ENCODE results near the gene SLC2A2. TPM values are rescaled to one million over a fixed set of nuclear protein-coding genes. Genes with fewer than 3 reads are reported as not detected.

Gene SLC2A2
- total and polyA plus RNA-seq, 2 donors from 2014 or later: 12.6 to 31.0 TPM

DNA sequence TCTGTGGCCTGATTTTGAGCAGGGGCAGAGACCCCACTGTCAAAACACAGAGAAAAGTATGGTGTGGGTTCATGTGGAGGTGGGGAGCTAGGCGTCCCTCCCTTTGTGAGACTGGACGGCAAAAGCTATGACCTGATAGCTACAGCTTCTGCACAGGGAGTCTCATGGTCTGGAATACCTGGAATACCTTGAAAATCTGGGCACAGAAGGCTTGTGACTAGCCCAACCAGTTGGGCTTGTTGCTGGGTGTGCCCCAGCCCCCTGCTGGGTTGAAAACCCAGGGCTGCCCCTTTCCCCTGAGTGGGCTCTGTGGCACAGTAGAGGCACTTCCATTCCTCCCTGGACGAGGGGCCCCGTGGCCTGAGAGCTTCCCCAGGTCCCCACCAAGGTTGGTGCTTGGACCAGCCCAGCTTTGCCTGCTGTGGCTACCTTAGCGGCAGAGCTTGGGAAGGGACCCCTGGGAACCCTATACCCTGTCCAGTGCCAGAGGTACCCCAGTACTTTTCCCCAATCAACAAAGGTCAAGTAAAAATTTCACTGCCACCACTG lies 37.3 kb downstream of the SLC2A2 start:
- intact Hi-C loops (cut with DNase I): no loop called here
- Histone ChIP-seq H3K36me3 (ENCODE audit: control insufficient read depth in 2 of 3, insufficient read depth in 3 of 3, low read length in 3 of 3) (no peaks in the 10 kb centered on the region), H3K4me1 (ENCODE audit: control insufficient read depth in 2 of 3, insufficient read depth in 2 of 3, low read depth in 1 of 3, low read length in 3 of 3) (no peaks in the 10 kb centered on the region), H3K9me3 (ENCODE audit: control insufficient read depth in 2 of 3, insufficient read depth in 1 of 3, low read length in 3 of 3) (no peaks in the 10 kb centered on the region), H3K27me3 (ENCODE audit: control insufficient read depth, insufficient read depth, low read length) (no peaks in the 10 kb centered on the region), H3K4me3 (ENCODE audit: low read length in 3 of 3) (no peak overlapping the region), H3K9ac (ENCODE audit: low read length in 3 of 3) (no peak overlapping the region), H3K27ac (ENCODE audit: low read depth in 2 of 2, low read length in 2 of 2) (peak overlapping the region in 1 of 2 donors; percentile 69)
- no peak for DNase-seq
- TF ChIP-seq, protein P1, sequence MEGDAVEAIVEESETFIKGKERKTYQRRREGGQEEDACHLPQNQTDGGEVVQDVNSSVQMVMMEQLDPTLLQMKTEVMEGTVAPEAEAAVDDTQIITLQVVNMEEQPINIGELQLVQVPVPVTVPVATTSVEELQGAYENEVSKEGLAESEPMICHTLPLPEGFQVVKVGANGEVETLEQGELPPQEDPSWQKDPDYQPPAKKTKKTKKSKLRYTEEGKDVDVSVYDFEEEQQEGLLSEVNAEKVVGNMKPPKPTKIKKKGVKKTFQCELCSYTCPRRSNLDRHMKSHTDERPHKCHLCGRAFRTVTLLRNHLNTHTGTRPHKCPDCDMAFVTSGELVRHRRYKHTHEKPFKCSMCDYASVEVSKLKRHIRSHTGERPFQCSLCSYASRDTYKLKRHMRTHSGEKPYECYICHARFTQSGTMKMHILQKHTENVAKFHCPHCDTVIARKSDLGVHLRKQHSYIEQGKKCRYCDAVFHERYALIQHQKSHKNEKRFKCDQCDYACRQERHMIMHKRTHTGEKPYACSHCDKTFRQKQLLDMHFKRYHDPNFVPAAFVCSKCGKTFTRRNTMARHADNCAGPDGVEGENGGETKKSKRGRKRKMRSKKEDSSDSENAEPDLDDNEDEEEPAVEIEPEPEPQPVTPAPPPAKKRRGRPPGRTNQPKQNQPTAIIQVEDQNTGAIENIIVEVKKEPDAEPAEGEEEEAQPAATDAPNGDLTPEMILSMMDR (IDR thresholded peaks at IDR 0.05; ENCODE audit: borderline replicate concordance, extremely low read depth, insufficient read depth): no peak
- FAIRE-seq: no peak

DNA sequence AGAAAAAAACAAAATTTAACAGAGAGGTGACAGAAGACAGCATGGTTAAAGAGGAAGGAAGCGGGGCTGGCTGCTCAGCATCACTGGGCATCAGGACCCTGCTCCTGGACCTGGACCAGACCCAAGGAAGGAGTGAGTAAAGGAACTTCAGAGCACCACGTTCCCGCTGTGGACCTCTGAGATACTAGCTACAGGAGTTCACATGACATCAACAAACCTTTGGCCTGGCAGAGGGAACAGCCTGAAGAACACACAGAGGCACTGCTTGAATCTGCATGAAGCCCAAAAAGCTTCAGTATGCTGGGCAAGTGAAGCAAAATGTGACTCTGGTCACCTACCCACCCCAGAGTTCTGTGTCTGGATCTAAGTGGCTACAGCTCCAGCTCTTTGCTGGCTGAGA lies 38.1 kb downstream of the SLC2A2 start:
- H3K27me3 ChIP-seq (ENCODE audit: control insufficient read depth, insufficient read depth, low read length): no peaks in the 10 kb centered on the region
- H3K4me1 ChIP-seq (ENCODE audit: control insufficient read depth in 2 of 3, insufficient read depth in 2 of 3, low read depth in 1 of 3, low read length in 3 of 3): no peaks in the 10 kb centered on the region
- no peaks in the 10 kb centered on the region for H3K36me3 ChIP-seq (ENCODE audit: control insufficient read depth in 2 of 3, insufficient read depth in 3 of 3, low read length in 3 of 3)
- no peak overlapping the region for H3K9ac ChIP-seq (ENCODE audit: low read length in 3 of 3)
- H3K4me3 ChIP-seq (ENCODE audit: low read length in 3 of 3): no peak overlapping the region
- no peak for DNase-seq
- intact Hi-C loops (cut with DNase I): no loop called here
- no peaks in the 10 kb centered on the region for H3K9me3 ChIP-seq (ENCODE audit: control insufficient read depth in 2 of 3, insufficient read depth in 1 of 3, low read length in 3 of 3)
- H3K27ac ChIP-seq (ENCODE audit: low read depth in 2 of 2, low read length in 2 of 2): peak overlapping the region in 1 of 2 donors; percentile 69
- TF ChIP-seq, protein P1 (IDR thresholded peaks at IDR 0.05; ENCODE audit: borderline replicate concordance, extremely low read depth, insufficient read depth): no peak
- FAIRE-seq: no peak

DNA sequence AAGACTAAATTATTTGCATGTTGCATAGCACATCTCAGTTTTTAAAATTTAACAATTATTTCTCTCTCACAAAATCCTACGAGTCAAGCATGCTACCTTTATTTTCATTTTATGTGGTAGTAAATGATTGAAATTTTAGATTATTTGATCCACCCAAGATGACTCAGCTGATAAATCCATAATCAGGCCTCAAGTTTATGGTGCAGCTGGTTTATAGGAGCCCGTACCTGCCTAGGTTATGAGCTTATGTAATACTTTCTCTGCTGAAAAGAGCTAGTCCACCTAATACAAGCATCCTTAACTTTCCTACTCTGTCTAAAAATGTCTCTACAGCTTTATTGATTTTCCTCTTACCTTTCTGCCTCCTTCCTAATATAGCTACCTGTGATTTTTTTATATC lies 41.2 kb downstream of the SLC2A2 start:
- no peak for FAIRE-seq
- no peak for DNase-seq
- H3K9ac ChIP-seq (ENCODE audit: low read length in 3 of 3): no peak overlapping the region
- no peaks in the 10 kb centered on the region for H3K4me1 ChIP-seq (ENCODE audit: control insufficient read depth in 2 of 3, insufficient read depth in 2 of 3, low read depth in 1 of 3, low read length in 3 of 3)
- TF ChIP-seq, protein P1 (IDR thresholded peaks at IDR 0.05; ENCODE audit: borderline replicate concordance, extremely low read depth, insufficient read depth): no peak
- no peak overlapping the region for H3K27ac ChIP-seq (ENCODE audit: low read depth in 2 of 2, low read length in 2 of 2)
- intact Hi-C loops (cut with DNase I): no loop called here
- no peaks in the 10 kb centered on the region for H3K36me3 ChIP-seq (ENCODE audit: control insufficient read depth in 2 of 3, insufficient read depth in 3 of 3, low read length in 3 of 3)
- no peaks in the 10 kb centered on the region for H3K9me3 ChIP-seq (ENCODE audit: control insufficient read depth in 2 of 3, insufficient read depth in 1 of 3, low read length in 3 of 3)
- H3K4me3 ChIP-seq (ENCODE audit: low read length in 3 of 3): no peak overlapping the region
- no peaks in the 10 kb centered on the region for H3K27me3 ChIP-seq (ENCODE audit: control insufficient read depth, insufficient read depth, low read length)

DNA sequence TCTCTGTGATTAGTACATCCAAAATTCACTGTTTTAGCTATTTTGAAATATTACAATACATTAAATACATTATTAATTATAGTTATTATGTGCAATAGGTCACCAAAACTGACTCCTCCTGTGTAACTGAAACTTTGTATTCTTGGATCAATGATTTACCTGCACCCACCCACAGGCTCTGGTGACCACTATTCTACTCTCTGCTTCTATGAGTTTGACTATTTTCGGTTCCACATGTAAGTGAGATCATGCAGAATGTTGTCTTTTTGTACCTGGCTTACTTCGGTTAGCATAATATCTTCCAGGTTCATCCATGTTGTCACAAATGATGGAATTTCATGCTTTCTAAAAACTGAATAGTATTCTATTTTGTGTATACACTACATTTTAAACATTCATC lies 43.8 kb downstream of the SLC2A2 start:
- Histone ChIP-seq H3K9ac (ENCODE audit: low read length in 3 of 3) (no peak overlapping the region), H3K4me3 (ENCODE audit: low read length in 3 of 3) (no peak overlapping the region), H3K27me3 (ENCODE audit: control insufficient read depth, insufficient read depth, low read length) (no peaks in the 10 kb centered on the region), H3K36me3 (ENCODE audit: control insufficient read depth in 2 of 3, insufficient read depth in 3 of 3, low read length in 3 of 3) (no peaks in the 10 kb centered on the region), H3K4me1 (ENCODE audit: control insufficient read depth in 2 of 3, insufficient read depth in 2 of 3, low read depth in 1 of 3, low read length in 3 of 3) (no peaks in the 10 kb centered on the region), H3K9me3 (ENCODE audit: control insufficient read depth in 2 of 3, insufficient read depth in 1 of 3, low read length in 3 of 3) (no peaks in the 10 kb centered on the region), H3K27ac (ENCODE audit: low read depth in 2 of 2, low read length in 2 of 2) (no peak overlapping the region)
- TF ChIP-seq, protein P1 (IDR thresholded peaks at IDR 0.05; ENCODE audit: borderline replicate concordance, extremely low read depth, insufficient read depth): no peak
- intact Hi-C loops (cut with DNase I): no loop called here
- no peak for DNase-seq
- FAIRE-seq: no peak
